GM18517 (cell line): ENCODE data around the gene DIP2B.
"Not testable (repeated sequence)": the region's sequence is repeated elsewhere in the genome, so short reads cannot be mapped to it uniquely, and the experiment has no call there.

Source experiments
- ATAC-seq: cut with Tn5 transposase; IDR thresholded peaks from one replicate; pipeline ENCODE4 v1.9.1; 2021; ENCODE audit warnings: mild to moderate bottlenecking, moderate library complexity; ENCODE audit not compliant: unreplicated experiment

The DIP2B gene

DNA sequence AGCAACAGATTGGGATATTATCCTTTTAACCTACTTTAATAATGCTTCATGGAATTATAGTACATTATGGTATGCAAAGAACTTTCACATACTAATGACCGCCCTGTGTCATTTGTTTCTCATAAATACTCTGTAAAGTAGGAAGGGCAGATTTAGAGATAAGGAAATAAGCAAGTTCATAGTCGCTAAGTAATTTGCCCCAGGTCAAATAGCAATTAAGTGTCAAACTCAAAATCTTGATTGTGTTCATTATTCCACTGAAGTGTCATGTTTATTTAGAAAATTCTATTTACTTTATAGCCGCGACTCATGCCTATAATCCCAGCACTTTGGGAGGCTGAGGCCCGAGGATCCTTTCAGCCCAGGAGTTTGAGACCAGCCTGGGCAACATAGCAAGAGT lies 160.4 kb downstream of the DIP2B start:
- no peak for ATAC-seq

- ATAC-seq = no peak
Measured at GRCh38 chr12:50665609-50666008, 160.8 kb downstream of the DIP2B start.

DNA sequence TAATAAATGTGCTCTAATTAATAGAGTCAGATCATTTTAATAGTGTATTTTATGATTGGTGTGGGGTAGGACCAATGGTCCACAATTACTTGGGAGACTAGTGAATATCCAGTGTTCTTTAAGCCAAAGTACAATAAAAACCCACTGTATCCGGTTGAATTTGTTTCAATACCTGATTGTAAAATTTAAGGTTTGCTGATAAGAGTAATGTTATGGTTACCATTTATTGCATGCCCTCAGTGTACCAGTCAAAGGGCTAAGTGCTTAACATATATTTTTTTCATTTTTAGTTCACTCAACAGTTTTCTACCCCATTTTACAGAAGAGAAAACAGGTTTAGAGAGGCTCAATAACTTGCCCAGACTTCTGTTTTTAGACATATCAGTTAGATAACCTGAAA lies 161.2 kb downstream of the DIP2B start:
- no peak for ATAC-seq

GRCh38 chr12:50672158-50672557 lies 167.4 kb downstream of the DIP2B start:
- ATAC-seq = no peak

DNA sequence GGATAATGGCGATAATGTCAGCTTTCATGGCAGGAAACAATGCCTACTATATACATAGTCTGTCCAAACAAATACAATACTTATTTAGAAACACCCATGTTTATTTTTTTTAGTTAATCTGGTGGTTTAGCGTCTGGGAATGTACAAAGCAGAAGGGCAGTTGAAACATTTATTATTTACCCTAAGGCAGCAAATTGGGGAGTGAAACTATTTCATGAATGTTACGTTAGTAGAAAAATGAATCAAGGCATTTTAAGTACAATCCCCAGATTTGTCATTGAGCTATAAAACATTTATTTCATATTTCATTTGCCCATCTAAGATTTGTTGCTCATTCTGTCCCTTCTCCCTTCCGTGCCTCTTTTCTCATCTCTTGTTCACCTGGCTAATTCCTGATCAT lies 172.0 kb downstream of the DIP2B start:
- no peak for ATAC-seq

DNA sequence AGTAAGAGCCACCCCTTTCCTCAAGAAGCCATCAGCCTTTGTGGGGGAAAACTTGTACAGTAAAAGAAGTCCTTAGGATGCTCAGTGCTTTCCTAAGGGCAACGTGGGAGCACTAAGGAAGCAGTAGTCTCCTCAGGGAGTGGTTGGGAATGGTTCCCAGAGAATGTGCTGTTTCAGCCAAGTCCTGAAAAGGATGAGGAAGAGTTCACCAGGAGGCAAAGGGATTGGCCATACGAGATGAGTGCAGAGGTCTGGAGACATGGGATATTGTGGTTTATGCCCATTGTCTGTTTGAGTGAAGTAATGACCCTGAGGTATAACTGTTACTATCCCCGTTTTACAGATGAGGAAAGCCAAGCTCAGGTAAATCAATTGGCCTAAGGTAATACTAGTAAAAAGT lies 173.1 kb downstream of the DIP2B start:
- ATAC-seq = no peak

- ATAC-seq = no peak
Measured at GRCh38 chr12:50678650-50679365, 174.0 kb downstream of the DIP2B start.

DNA sequence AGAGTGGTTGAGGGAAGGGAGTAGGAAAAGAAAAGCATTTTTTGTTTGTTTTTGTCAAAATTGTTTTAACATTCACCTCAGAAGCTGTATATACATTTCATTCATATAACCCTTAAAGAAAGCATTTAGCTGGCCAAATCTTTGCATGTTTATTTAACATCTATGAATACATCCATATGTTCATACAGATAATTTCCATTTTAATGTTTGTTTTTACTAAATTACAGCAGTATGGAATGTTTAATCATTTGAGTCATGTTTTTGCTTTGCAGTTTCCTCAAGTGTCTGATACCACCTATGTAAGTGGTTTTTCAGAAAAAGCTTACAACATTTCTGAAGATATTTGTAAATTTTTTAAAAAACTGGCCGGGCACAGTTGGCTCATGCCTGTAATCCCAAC lies 174.8 kb downstream of the DIP2B start:
- ATAC-seq = no peak

DNA sequence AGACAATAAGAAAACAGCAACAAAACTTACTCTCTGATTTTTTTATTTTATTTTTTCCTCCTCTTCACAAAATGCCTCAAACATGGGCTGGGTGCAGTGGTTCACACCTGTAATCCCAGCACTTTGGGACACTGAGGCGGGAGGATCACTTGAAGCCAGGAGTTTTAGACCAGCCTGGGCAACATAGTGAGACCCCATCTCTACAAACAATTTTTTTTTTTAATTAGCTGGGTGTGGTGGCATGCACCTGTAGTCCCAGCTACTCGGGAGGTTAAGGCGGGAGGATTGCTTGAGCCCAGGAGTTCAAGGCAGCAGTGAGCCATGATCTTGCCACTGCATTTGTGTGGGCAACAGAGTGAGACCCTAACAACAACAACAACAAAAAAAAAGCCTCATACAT lies 176.3 kb downstream of the DIP2B start:
- not testable (repeated sequence) for ATAC-seq

DNA sequence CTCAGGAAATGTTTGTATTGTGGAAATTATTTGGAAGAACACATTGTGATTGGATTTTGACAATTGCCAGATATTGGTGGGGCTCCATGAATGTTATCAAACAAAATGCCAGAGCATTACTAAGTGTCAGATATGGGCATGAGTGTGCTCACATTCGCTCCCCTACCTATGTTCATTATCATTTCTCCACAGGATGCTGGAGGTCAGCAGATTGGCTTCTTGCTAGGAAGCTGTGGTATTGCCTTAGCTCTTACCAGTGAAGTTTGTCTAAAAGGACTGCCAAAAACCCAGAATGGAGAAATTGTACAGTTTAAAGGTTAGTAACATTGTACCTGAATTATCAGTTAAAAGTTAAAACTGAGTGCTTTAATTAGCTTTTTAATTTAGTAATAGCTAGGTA lies 180.9 kb downstream of the DIP2B start:
- no peak for ATAC-seq

DNA sequence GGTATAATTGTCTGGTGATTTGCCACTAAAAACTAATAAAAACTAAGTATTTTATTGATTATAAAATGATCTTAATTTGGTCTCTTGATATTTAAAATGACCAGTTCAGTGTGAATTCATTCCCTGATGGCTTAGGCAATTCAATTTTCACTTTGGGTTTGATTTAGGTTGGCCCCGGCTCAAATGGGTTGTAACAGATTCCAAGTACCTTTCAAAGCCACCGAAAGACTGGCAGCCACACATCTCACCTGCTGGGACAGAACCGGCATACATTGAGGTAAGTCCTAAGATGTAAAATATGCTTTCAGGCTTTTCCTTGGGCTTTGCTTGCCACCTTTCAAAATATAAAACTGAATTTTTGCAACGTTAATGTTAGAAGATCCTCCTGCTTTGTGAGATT lies 181.6 kb downstream of the DIP2B start:
- ATAC-seq = no peak

GRCh38 chr12:50686976-50687375 lies 182.2 kb downstream of the DIP2B start:
- ATAC-seq = no peak

DNA sequence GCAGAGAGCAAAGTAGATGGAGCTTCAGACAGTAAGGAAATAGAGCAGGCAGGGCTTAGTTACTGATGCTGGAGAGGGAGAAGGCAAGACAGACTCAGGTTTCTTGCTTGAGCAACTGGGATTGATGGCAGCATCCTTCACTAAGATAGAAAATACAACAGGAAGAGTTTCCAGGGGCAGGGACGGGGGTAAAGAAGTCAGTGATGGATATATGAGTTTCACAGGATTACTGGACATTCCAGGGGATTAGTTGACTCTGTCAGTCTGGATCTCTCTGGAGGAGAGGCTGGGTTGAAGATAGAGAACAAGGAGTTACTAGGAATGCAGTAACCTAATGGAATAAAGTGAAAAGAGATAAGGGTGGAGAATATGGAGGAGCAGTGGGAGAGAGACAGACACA lies 184.7 kb downstream of the DIP2B start:
- no peak for ATAC-seq

- no peak for ATAC-seq
Measured at GRCh38 chr12:50690925-50691324, 186.1 kb downstream of the DIP2B start.

DNA sequence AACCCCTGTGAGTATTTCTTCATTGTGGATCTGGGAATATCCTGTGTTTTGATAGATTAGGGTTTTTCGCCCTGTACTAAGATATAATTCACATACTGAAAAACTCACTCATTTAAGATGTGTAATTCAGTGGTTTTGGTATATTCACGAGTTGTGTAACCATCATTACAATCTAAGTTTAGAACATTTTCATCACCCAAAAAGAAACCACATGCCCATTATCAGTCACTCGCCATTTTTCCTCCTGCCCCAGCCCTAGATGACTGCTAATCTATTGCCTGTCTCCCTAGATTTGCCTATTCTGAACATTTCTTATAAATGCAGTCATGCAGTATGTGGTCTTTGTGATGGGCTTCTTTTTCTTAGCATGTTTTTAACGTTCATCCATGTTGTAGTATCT lies 191.2 kb downstream of the DIP2B start:
- ATAC-seq = no peak

DNA sequence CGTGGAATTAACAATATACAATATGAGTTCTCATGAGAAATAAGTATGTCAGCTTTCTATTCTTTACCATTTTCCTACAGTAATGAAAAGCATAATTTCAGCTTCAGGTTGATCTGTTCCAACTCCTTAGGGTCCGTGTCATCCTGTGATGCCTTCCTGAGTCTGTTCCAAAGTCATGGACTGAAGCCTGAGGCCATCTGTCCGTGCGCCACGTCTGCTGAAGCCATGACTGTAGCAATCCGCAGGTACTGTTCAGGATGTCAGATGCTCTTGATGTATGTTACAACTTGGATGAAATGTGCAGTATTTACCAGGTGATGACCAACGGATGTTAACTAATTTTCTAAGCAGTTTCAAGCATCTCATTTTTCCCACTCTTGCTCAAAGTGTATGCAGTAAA lies 192.1 kb downstream of the DIP2B start:
- ATAC-seq = no peak

DNA sequence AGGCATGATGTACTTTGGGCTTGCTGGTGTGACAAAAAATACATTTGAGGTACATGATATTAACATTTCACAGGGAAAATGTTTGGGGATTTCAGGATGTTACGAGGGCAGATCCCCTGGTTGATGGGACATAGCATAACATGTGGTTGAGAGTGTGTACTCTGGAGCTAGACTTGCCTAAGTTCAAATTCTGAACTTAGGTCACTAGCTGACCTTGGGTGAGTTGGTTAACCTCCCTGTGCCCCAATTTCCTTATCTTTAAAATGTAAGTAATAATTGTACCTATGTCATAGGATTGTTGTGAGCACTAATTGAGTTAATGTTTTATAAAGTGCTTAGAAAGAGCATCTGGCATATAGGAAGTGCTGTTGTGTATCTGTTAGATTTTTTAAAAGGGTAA lies 194.4 kb downstream of the DIP2B start:
- ATAC-seq = no peak

- ATAC-seq = no peak
Measured at GRCh38 chr12:50699940-50700339, 195.2 kb downstream of the DIP2B start.

- ATAC-seq = no peak
Measured at GRCh38 chr12:50706606-50707005, 201.8 kb downstream of the DIP2B start.

DNA sequence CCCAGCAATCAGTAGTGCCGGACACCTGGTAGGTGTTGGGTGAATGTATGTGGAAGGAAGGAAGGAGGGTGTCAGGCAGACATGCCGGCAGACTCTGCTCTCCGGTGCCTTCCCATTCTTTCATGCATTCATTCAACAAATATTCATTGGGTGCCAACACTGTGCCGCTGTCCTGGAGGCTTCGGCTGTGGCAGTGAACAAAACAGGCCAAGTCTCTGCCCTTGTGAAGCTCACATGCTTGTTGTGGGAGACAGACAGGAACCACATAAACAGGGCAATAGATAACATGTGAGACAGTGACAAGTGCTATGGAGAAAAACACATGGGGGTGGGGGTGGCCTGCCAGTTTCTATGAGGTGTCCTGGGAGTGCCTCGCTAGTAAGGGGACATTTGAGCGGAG lies 202.6 kb downstream of the DIP2B start:
- no peak for ATAC-seq

- ATAC-seq = no peak
Measured at GRCh38 chr12:50708631-50709030, 203.8 kb downstream of the DIP2B start.

DNA sequence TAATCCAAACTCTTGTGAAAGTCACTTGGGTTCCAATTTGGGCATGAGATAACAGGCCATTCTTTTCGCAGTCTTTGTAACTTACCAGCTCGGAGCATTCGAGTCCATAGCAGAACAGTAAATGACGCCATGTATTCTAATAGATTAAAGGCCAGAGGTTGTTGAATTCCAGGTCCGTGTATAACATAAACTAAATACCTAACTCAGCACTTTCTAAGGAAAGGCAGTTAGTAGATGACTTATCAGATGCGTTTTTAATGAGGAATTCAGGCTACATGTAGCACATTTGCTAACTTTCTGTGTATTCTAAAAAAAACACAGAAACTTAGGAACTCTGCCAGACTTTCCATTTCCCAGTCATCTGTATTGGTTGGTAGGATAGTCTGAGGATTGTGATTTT lies 206.3 kb downstream of the DIP2B start:
- ATAC-seq = no peak

DNA sequence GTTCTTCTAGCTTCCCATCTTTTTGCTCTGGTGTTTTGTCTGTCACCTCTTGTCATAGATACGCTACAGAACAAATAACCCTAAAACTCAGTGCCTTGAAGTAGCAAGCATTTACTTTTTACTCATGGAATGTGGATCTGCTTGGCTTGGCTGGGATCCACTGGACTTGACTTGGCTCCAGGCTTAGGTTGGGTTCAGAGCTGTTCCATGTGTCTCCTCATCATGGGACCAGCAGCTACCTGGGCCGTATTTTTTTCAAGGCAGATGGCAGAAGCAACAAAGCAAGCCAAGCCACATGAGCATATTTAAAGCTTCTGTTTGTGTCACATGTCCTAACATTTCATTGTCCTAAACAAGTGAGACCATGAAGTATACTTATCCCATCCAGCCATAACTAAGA lies 210.4 kb downstream of the DIP2B start:
- no peak for ATAC-seq
